Measurements from ENCODE around the gene HADH. TPM values are rescaled to one million over a fixed set of nuclear protein-coding genes. Genes with fewer than 3 reads are reported as not detected.

The HADH gene
- total RNA-seq, 1 donor from 2014 or later = 24.2 TPM

GRCh38 chr4:108004646-108005045, 15.0 kb downstream of the HADH start:
- H2AFZ ChIP-seq (ENCODE audit: low read depth, low read length) = no peak overlapping the region
- no peaks in the 10 kb centered on the region for H4K20me1 ChIP-seq (ENCODE audit: insufficient read depth, low read length)
- Mint-ChIP-seq H3K4me1 (ENCODE audit: low read depth, unreplicated experiment) (peaks cover 10% of the 10 kb centered on the region), H3K36me3 (ENCODE audit: low read depth, unreplicated experiment) (peaks cover 2% of the 10 kb centered on the region), H3K27me3 (ENCODE audit: low read depth, unreplicated experiment) (no peaks in the 10 kb centered on the region), H3K9me3 (ENCODE audit: unreplicated experiment) (peaks cover 2% of the 10 kb centered on the region), H3K27ac (ENCODE audit: unreplicated experiment) (no peak overlapping the region), H3K4me3 (ENCODE audit: unreplicated experiment) (no peak overlapping the region)
- no peaks in the 10 kb centered on the region for H3K27me3 ChIP-seq (ENCODE audit: insufficient read depth, low read length)
- H3K79me2 ChIP-seq (ENCODE audit: insufficient read depth, low read length) = no peaks in the 10 kb centered on the region
- H3K4me3 ChIP-seq (ENCODE audit: insufficient read depth, low read depth, low read length) = no peak overlapping the region
- no peak overlapping the region for H3K4me2 ChIP-seq (ENCODE audit: low read length)
- DNase-seq (ENCODE audit: low read depth) (no peak), FAIRE-seq (no peak)
- H3K9ac ChIP-seq (ENCODE audit: low read length) = no peak overlapping the region
- H3K4me1 ChIP-seq (ENCODE audit: insufficient read depth, low read length) = peaks cover 6% of the 10 kb centered on the region
- no peak for TF ChIP-seq CTCF (IDR thresholded peaks at IDR 0.05; ENCODE audit: insufficient read depth, low read depth, low read length)
- TF ChIP-seq EZH2 (IDR thresholded peaks at IDR 0.05; ENCODE audit: insufficient read depth, low read length) = no peak
- H3K27ac ChIP-seq (ENCODE audit: low read depth, low read length) = no peak overlapping the region
- H3K9me3 ChIP-seq (ENCODE audit: insufficient read depth, low read depth, low read length) = no peaks in the 10 kb centered on the region
- no peaks in the 10 kb centered on the region for H3K36me3 ChIP-seq (ENCODE audit: insufficient read depth, low read length)

- Histone ChIP-seq H3K27ac (ENCODE audit: low read depth, low read length) (no peak overlapping the region), H3K4me3 (ENCODE audit: insufficient read depth, low read depth, low read length) (no peak overlapping the region), H3K79me2 (ENCODE audit: insufficient read depth, low read length) (no peaks in the 10 kb centered on the region), H3K27me3 (ENCODE audit: insufficient read depth, low read length) (no peaks in the 10 kb centered on the region), H3K36me3 (ENCODE audit: insufficient read depth, low read length) (no peaks in the 10 kb centered on the region), H3K9me3 (ENCODE audit: insufficient read depth, low read depth, low read length) (no peaks in the 10 kb centered on the region), H2AFZ (ENCODE audit: low read depth, low read length) (no peak overlapping the region), H3K4me2 (ENCODE audit: low read length) (no peak overlapping the region), H3K9ac (ENCODE audit: low read length) (no peak overlapping the region), H3K4me1 (ENCODE audit: insufficient read depth, low read length) (peaks cover 6% of the 10 kb centered on the region), H4K20me1 (ENCODE audit: insufficient read depth, low read length) (no peaks in the 10 kb centered on the region)
- no peak for FAIRE-seq
- no peak for DNase-seq (ENCODE audit: low read depth)
- TF ChIP-seq CTCF (IDR thresholded peaks at IDR 0.05; ENCODE audit: insufficient read depth, low read depth, low read length) = no peak
- TF ChIP-seq EZH2 (IDR thresholded peaks at IDR 0.05; ENCODE audit: insufficient read depth, low read length) = no peak
- Mint-ChIP-seq H3K4me3 (ENCODE audit: unreplicated experiment) (no peak overlapping the region), H3K9me3 (ENCODE audit: unreplicated experiment) (peaks cover 2% of the 10 kb centered on the region), H3K36me3 (ENCODE audit: low read depth, unreplicated experiment) (peaks cover 3% of the 10 kb centered on the region), H3K27me3 (ENCODE audit: low read depth, unreplicated experiment) (no peaks in the 10 kb centered on the region), H3K4me1 (ENCODE audit: low read depth, unreplicated experiment) (peaks cover 17% of the 10 kb centered on the region), H3K27ac (ENCODE audit: unreplicated experiment) (no peak overlapping the region)
These were observed 16.1 kb downstream of the HADH start for GRCh38 chr4:108005807-108006206.

GRCh38 chr4:108006361-108006760, 16.7 kb downstream of the HADH start:
- H3K27ac ChIP-seq (ENCODE audit: low read depth, low read length) = no peak overlapping the region
- Mint-ChIP-seq H3K4me3 (ENCODE audit: unreplicated experiment) (no peak overlapping the region), H3K4me1 (ENCODE audit: low read depth, unreplicated experiment) (peaks cover 17% of the 10 kb centered on the region), H3K27me3 (ENCODE audit: low read depth, unreplicated experiment) (no peaks in the 10 kb centered on the region), H3K36me3 (ENCODE audit: low read depth, unreplicated experiment) (peaks cover 6% of the 10 kb centered on the region), H3K27ac (ENCODE audit: unreplicated experiment) (no peak overlapping the region), H3K9me3 (ENCODE audit: unreplicated experiment) (peaks cover 2% of the 10 kb centered on the region)
- FAIRE-seq = no peak
- DNase-seq (ENCODE audit: low read depth) = peak; percentile 10
- H3K79me2 ChIP-seq (ENCODE audit: insufficient read depth, low read length) = no peaks in the 10 kb centered on the region
- H2AFZ ChIP-seq (ENCODE audit: low read depth, low read length) = no peak overlapping the region
- H3K36me3 ChIP-seq (ENCODE audit: insufficient read depth, low read length) = no peaks in the 10 kb centered on the region
- no peak overlapping the region for H3K4me2 ChIP-seq (ENCODE audit: low read length)
- no peak overlapping the region for H3K9ac ChIP-seq (ENCODE audit: low read length)
- H3K27me3 ChIP-seq (ENCODE audit: insufficient read depth, low read length) = no peaks in the 10 kb centered on the region
- H3K4me1 ChIP-seq (ENCODE audit: insufficient read depth, low read length) = peaks cover 6% of the 10 kb centered on the region
- H4K20me1 ChIP-seq (ENCODE audit: insufficient read depth, low read length) = no peaks in the 10 kb centered on the region
- H3K9me3 ChIP-seq (ENCODE audit: insufficient read depth, low read depth, low read length) = no peaks in the 10 kb centered on the region
- H3K4me3 ChIP-seq (ENCODE audit: insufficient read depth, low read depth, low read length) = no peak overlapping the region
- TF ChIP-seq CTCF (IDR thresholded peaks at IDR 0.05; ENCODE audit: insufficient read depth, low read depth, low read length) (no peak), EZH2 (IDR thresholded peaks at IDR 0.05; ENCODE audit: insufficient read depth, low read length) (no peak)

All from astrocyte (in vitro differentiated cells and primary cell).